GM12801 (cell line): ENCODE measurements around the gene CFP.

Source experiments
- CTCF ChIP-seq: IDR thresholded peaks from one replicate; pipeline ENCODE4 v1.5.1; 2011; ENCODE audit warnings: control low read depth; ENCODE audit not compliant: insufficient read length; ENCODE audit errors: extremely low read depth

CFP gene

GRCh38 chrX:47632666-47633065, 2.9 kb upstream of the CFP start:
- no peak for TF ChIP-seq CTCF

GRCh38 chrX:47631676-47632075, 1.9 kb upstream of the CFP start:
- TF ChIP-seq CTCF: no peak

- no peak for TF ChIP-seq CTCF
Measured at GRCh38 chrX:47628982-47629381, 748 bp downstream of the CFP start.

GRCh38 chrX:47625365-47625764, 4.4 kb downstream of the CFP start:
- TF ChIP-seq CTCF: no peak

- TF ChIP-seq CTCF: no peak
Measured at GRCh38 chrX:47623540-47624027, 6.1 kb downstream of the CFP start.

DNA sequence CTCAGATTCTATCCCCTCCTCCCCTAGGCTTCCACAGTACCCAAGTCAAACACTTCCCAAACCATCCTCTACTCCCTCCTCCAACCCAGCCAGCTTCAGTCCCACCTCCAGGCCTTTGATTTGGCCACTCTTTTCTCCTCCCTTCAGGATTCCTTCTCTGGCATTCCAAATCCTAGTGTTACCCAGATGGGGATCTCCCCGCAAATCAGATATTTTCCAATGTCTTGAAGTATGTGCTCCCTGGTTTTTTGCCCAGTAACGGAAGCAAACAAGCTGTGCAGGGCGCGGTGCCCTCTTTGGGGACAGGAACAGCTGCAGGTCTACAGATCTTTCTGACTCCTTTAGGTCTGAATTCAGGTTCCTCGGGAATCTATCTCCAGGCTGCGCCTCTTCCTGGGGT, 7.9 kb downstream of the CFP start:
- no peak for TF ChIP-seq CTCF

DNA sequence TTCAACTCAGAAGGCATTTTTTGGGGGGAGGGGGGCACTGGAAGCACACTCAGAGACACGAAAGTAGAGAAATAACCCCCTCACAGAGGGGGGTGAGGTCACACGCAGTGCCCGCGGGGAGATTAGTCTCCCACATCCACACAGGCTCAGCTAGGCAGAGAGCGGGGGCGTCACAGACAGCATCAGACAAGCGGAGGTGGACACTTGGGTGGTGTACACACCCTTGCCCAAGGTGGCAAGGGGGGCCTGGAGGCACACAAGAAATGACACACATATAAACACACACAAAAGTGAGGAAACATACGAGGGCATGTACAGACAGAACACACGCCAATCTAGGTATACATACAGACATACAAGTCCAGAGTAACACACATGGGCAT, 9.4 kb downstream of the CFP start:
- TF ChIP-seq CTCF: no peak

GRCh38 chrX:47619486-47620302, 10.0 kb downstream of the CFP start, which contains the start of gene SYN1:
Gene SYN1 (minus strand): TSS chrX:47619857. CDS start chrX:47619728, 129 bp downstream.
- TF ChIP-seq CTCF: no peak
